Smooth muscle cell (in vitro differentiated cells): Measurements from ENCODE around the gene RSPO3. TPM values are rescaled to one million over a fixed set of nuclear protein-coding genes. Genes with fewer than 3 reads are reported as not detected.

Experiments used
- DNase-seq: peaks from one replicate; lab custom pipeline; 2025; ENCODE audit not compliant: unreplicated experiment; lab: John Stamatoyannopoulos, UW
- H2AFZ ChIP-seq: fragments of 200-600 bp; sonication (generic); 2 replicates; pipeline ENCODE4 v1.6.0; 2016; ENCODE audit warnings: antibody characterized with exemption, low read depth, mild to moderate bottlenecking
- H3F3A ChIP-seq: fragments of 200-600 bp; sonication (generic); 2 replicates; pipeline ENCODE4 v1.6.0; 2017; ENCODE audit warnings: antibody characterized with exemption, low read depth
- H3K27ac ChIP-seq: fragments of 200-600 bp; sonication (generic); 2 replicates; pipeline ENCODE4 v1.5.1; 2016; ENCODE audit warnings: low read depth, mild to moderate bottlenecking
- H3K27me3 ChIP-seq: fragments of 200-600 bp; sonication (generic); 2 replicates; pipeline ENCODE4 v1.6.1; 2016; ENCODE audit warnings: low read depth, mild to moderate bottlenecking
- H3K36me3 ChIP-seq: fragments of 200-600 bp; sonication (generic); 2 replicates; pipeline ENCODE4 v1.5.1; 2016; ENCODE audit warnings: low read depth
- H3K4me1 ChIP-seq: fragments of 200-600 bp; sonication (generic); 2 replicates; pipeline ENCODE4 v1.5.1; 2016; ENCODE audit warnings: low read depth
- H3K4me2 ChIP-seq: fragments of 200-600 bp; sonication (generic); 2 replicates; pipeline ENCODE4 v1.6.0; 2016; ENCODE audit warnings: mild to moderate bottlenecking
- H3K4me3 ChIP-seq: fragments of 200-600 bp; sonication (generic); 2 replicates; pipeline ENCODE4 v1.5.1; 2016; ENCODE audit warnings: mild to moderate bottlenecking
- H3K79me2 ChIP-seq: fragments of 200-600 bp; sonication (generic); 2 replicates; pipeline ENCODE4 v1.6.0; 2016; ENCODE audit warnings: low read depth, mild to moderate bottlenecking
- H3K9ac ChIP-seq: fragments of 200-600 bp; sonication (generic); 2 replicates; pipeline ENCODE4 v1.6.0; 2016; ENCODE audit warnings: low read depth
- H3K9me3 ChIP-seq: fragments of 200-600 bp; sonication (generic); replicated peaks from 2 replicates; pipeline ENCODE4 v1.5.1; 2016; ENCODE audit warnings: low read depth
- H4K20me1 ChIP-seq: fragments of 200-600 bp; sonication (generic); 2 replicates; pipeline ENCODE4 v1.6.0; 2016; ENCODE audit warnings: low read depth
- WGBS: methylation state at CpG from one replicate; pipeline ENCODE4 v1.1.7; 2016; ENCODE audit warnings: low lambda C conversion rate; 5-methylcytosine and 5-hydroxymethylcytosine counted together
- polyA plus RNA-seq: library from polyadenylated mRNA; unstranded; fragments of >200 nt; fragmentation: Nextera tagmentation; extraction: Ambion mirVana; gene quantifications from 2 replicates; pipeline ENCODE4 v1.2.1, GENCODE V29; 2016
- total RNA-seq: library from RNA; depleted of rRNA; stranded (reverse); fragments of >200 nt; gene quantifications from 2 replicates; pipeline ENCODE4 v1.2.3, GENCODE V29; 2014
- TF ChIP-seq, protein P1 (sequence below): fragments of 200-600 bp; sonication (generic); IDR thresholded peaks from 2 replicates; pipeline ENCODE4 v1.5.1; 2017; ENCODE audit warnings: borderline replicate concordance, mild to moderate bottlenecking, antibody characterized with exemption; ENCODE audit not compliant: insufficient read depth, poor library complexity, severe bottlenecking

RSPO3 gene
- total and polyA plus RNA-seq, 2 experiments from 2014 or later: 28.8 to 70.1 TPM

DNA sequence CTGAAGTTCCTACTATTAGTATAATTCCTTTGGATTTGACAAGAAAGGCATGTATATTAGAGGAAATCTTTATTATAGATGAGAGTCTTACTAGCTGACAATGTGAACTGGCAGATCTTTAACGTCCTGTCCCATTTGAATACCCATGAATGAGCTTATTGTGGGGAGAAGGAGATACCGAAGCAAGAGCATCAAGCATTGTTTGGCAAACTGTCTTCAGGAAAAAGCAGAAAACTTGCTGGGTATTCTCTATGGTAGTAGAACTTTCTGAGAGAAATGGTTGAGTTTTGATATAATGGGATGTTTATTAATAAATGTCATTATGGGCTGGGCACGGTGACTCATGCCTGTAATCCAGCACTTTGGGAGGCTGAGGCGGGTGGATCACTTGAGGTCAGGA lies 18.3 kb downstream of the RSPO3 start:
- H3K4me2 ChIP-seq: no peak overlapping the region
- TF ChIP-seq, protein P1, sequence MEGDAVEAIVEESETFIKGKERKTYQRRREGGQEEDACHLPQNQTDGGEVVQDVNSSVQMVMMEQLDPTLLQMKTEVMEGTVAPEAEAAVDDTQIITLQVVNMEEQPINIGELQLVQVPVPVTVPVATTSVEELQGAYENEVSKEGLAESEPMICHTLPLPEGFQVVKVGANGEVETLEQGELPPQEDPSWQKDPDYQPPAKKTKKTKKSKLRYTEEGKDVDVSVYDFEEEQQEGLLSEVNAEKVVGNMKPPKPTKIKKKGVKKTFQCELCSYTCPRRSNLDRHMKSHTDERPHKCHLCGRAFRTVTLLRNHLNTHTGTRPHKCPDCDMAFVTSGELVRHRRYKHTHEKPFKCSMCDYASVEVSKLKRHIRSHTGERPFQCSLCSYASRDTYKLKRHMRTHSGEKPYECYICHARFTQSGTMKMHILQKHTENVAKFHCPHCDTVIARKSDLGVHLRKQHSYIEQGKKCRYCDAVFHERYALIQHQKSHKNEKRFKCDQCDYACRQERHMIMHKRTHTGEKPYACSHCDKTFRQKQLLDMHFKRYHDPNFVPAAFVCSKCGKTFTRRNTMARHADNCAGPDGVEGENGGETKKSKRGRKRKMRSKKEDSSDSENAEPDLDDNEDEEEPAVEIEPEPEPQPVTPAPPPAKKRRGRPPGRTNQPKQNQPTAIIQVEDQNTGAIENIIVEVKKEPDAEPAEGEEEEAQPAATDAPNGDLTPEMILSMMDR: no peak
- no peak overlapping the region for H3K27ac ChIP-seq
- no peaks in the 10 kb centered on the region for H3K27me3 ChIP-seq
- peaks cover 91% of the 10 kb centered on the region for H3K79me2 ChIP-seq
- H4K20me1 ChIP-seq: no peaks in the 10 kb centered on the region
- peaks cover 4% of the 10 kb centered on the region for H3K4me1 ChIP-seq
- no peak overlapping the region for H3K9ac ChIP-seq
- no peaks in the 10 kb centered on the region for H3K36me3 ChIP-seq
- no peak overlapping the region for H3K4me3 ChIP-seq
- WGBS: 75% methylated on average over 4 of the region's 4 CpGs
- H3F3A ChIP-seq: no peaks in the 10 kb centered on the region
- H3K9me3 ChIP-seq: no peaks in the 10 kb centered on the region
- DNase-seq: no peak
- H2AFZ ChIP-seq: no peak overlapping the region

DNA sequence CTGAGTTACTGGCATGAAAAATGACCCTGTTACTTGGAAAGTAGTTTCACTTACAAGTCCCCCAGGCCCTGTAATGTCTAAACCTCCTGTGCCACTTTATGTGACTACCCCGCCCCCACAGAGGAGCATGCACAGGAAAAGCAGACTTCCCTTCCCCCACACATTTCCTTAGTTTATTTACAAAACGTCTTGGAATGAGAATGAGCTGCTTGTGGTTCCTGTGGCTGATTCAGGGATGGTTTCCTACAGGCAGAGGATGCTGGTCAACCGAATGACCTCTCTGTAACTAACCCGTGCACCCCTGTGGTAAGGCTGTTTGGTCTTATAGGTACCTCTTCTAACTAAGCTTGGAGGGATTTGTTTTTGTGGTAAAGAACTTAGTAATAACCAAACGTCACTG lies 28.5 kb downstream of the RSPO3 start:
- Histone ChIP-seq H3K36me3 (no peaks in the 10 kb centered on the region), H3K9me3 (no peaks in the 10 kb centered on the region), H3K9ac (no peak overlapping the region), H4K20me1 (no peaks in the 10 kb centered on the region), H3K4me3 (no peak overlapping the region), H3K4me2 (peak overlapping the region; percentile 80), H3K27ac (peak overlapping the region; percentile 78), H3K27me3 (no peaks in the 10 kb centered on the region), H2AFZ (no peak overlapping the region), H3K4me1 (peaks cover 12% of the 10 kb centered on the region), H3F3A (peaks cover 3% of the 10 kb centered on the region), H3K79me2 (peaks cover 50% of the 10 kb centered on the region)
- no peak for DNase-seq
- TF ChIP-seq, protein P1: no peak
- 3% methylated on average over 5 of the region's 5 CpGs for WGBS

DNA sequence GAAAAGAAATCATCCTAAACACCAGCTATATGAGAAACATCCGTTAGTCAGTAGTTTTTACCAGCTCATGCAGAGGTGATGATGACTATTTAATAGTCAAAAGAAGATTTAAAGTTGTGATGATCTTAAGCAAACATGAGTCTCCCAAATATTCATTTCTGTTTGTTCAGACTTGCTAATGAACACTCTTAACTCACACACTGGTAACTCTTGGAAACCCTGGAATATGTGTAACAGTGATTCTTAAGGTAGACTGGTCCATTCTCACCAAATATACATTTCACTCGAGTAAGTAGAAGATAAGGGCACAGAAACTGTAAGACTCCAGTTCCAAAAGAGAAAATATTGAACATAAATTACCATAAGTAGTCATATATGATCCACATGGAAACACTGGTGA lies 29.1 kb downstream of the RSPO3 start:
- TF ChIP-seq, protein P1: no peak
- Histone ChIP-seq H4K20me1 (no peaks in the 10 kb centered on the region), H3K79me2 (peaks cover 44% of the 10 kb centered on the region), H3K4me3 (no peak overlapping the region), H3K27ac (peak overlapping the region; percentile 78), H3K9me3 (no peaks in the 10 kb centered on the region), H3K27me3 (no peaks in the 10 kb centered on the region), H3K4me2 (peak overlapping the region; percentile 80), H3K4me1 (peaks cover 12% of the 10 kb centered on the region), H3K36me3 (peaks cover 3% of the 10 kb centered on the region), H3K9ac (no peak overlapping the region), H3F3A (peaks cover 3% of the 10 kb centered on the region), H2AFZ (no peak overlapping the region)
- 42% methylated on average over 2 of the region's 2 CpGs for WGBS
- DNase-seq: no peak

DNA sequence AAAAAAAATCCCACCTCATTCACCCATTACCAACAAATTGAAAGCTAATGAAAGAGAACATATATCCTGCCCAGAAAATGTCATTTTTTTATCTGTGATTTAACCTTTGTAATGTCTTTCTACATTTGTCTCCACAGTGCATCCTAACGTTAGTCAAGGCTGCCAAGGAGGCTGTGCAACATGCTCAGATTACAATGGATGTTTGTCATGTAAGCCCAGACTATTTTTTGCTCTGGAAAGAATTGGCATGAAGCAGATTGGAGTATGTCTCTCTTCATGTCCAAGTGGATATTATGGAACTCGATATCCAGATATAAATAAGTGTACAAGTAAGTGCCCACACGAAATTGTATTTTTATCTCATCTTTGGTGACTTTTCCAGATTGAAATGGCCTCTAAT lies 30.0 kb downstream of the RSPO3 start:
- H3K4me2 ChIP-seq: no peak overlapping the region
- H3F3A ChIP-seq: peaks cover 3% of the 10 kb centered on the region
- no peak overlapping the region for H3K9ac ChIP-seq
- peaks cover 34% of the 10 kb centered on the region for H3K79me2 ChIP-seq
- no peaks in the 10 kb centered on the region for H3K27me3 ChIP-seq
- no peak for DNase-seq
- H2AFZ ChIP-seq: no peak overlapping the region
- WGBS: 70% methylated on average over 3 of the region's 3 CpGs
- H3K36me3 ChIP-seq: peaks cover 6% of the 10 kb centered on the region
- no peak overlapping the region for H3K4me3 ChIP-seq
- TF ChIP-seq, protein P1: no peak
- H3K27ac ChIP-seq: no peak overlapping the region
- no peaks in the 10 kb centered on the region for H3K9me3 ChIP-seq
- H3K4me1 ChIP-seq: peaks cover 12% of the 10 kb centered on the region
- no peaks in the 10 kb centered on the region for H4K20me1 ChIP-seq
